HG03520 (cell line): Measurements from ENCODE around the gene GSDME.

Experiments used
- ATAC-seq: cut with Tn5 transposase; IDR thresholded peaks from one replicate; pipeline ENCODE4 v1.9.1; 2021; ENCODE audit warnings: mild to moderate bottlenecking, moderate library complexity; ENCODE audit not compliant: unreplicated experiment

The GSDME gene

DNA sequence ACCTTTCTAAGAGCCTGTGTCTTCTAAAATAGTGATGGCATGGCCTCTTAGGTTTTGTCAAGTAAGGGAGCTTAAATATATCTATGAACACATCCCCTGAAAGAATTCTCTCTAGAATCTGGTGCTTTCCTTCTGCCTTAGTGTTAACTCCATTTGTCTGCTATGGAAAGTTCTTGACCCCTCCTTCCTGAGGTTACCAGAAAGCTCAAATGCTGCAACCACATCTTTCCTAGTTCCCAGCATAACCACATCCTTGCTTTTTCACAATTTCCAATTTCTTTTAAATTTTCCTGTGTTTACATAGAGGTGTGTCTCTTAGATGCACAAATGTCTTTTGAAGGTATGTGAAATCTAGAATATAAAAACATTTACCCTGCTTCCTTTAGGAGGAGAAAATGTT lies 16.4 kb upstream of the GSDME start:
- no peak for ATAC-seq

DNA sequence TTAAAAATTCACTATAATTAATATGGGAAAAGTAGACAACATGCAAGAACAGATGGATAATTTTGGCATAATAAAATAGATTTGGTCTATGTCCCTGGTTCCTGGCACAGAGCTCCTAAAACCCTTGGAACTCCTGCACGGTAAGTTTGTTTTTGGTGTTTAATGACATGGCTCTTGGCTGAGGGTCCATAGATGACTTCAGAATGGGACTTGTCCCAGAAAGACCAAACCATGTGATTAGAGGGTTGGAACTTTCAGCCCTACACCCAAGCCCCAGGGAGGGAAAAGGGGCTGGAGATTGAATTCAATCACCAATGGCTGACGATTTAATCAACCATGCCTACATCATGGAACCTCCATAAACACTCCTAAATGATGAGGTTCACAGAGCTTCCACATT lies 12.6 kb upstream of the GSDME start:
- ATAC-seq: no peak

DNA sequence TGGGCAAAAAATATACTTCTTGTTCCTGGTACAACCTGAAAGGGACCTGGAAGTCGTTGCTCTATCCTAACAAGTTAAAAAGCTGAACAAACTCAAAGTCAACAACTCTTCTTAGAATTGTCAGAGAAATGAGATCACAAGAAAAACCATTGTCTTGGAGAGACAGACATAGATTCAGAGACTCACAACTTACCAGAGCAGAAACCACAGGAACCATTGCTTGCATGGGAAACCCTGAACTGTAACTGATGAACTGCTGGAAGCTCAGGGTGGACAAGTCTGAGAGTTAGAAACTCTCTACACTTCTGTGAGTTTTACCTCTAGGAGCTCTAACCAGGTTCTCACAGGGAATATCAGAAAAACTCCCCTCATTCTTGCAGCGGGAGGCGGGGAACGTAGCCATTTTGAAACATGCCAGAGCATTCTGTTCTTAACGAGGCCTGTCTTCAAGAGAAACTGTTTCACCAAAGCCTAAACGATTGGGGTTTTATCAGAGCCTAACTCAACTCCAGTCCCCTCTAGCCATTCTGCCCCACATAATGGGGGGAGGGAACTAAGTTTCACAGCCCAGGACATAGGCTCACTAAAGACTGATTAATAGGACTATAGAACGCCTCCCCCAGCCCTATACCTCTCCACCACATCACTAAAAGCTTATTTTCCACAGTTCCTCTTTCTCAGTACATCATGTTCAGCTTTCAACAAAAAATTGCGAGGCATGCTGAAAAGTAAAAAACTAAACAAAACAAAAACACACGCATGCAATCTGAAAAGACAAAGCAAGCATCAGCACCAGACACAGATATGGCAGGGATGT lies 12.0 kb upstream of the GSDME start:
- ATAC-seq: no peak

DNA sequence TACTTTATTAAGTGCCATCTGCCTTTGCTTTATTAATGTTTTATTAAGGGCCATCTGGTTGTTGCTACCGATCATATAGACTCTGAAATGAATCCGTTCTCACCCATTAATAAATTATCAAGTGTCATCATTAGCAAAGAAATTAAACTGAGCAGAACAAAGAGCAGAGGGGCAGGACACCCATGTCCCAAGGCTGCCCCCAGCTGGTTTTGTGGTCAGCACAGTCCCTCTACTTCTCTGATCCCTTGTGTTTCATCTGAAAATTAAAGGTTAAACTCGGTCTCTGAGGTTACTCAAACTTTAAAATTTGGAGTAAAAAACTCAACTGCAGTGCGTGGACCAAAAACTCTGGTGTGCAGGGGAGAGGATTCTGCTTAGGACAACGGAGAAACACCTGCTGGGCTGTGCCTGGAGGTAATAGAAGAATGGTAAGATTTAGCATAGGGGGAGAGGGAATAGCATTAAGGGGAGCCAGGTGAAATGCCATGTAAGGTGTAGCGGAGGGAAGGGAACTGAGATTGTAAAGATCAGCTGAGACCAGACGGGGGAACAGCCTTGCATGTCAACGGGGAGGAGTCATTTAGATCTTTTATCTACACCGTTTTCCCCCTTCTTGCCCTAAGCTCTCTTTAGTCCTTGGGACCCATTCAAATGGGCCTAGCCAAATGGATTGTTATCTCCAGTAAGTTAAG lies 10.8 kb upstream of the GSDME start:
- ATAC-seq: no peak

DNA sequence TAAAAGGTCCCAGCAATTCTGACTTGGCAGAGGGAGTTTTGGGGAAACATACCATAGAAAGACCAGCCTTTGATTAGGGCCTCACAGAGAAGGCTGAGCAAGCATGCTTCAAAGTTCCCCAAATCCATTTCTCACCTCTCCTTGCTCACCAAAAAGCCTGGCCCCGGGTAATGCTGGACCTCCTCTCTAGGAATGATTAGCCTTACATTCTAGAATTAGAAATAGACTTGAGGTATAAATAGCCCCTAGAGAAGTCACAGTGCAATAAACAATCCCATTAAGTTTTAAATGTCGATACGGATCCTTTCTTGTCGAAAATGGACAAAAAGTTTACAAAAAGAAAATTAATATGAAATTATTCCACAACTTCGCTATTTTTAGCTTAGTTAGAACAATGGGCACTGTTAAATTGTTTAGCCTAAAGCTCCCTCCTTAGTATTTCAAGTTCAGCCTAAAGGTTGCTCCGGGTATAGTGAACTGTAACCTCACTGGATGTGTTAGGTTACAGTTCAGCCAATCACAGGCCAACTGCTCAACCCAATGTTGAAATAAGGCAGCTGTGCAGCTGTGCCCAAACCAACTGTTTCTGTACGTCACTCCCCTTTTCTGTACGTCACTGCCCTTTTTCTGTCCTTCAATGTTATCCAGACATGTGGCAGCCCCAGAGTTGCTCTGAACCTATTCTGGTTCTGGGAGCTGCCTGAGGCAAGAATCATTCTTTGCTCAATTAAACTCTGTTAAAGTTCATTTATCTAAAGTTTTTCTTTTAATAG lies 7.9 kb upstream of the GSDME start:
- ATAC-seq: no peak

DNA sequence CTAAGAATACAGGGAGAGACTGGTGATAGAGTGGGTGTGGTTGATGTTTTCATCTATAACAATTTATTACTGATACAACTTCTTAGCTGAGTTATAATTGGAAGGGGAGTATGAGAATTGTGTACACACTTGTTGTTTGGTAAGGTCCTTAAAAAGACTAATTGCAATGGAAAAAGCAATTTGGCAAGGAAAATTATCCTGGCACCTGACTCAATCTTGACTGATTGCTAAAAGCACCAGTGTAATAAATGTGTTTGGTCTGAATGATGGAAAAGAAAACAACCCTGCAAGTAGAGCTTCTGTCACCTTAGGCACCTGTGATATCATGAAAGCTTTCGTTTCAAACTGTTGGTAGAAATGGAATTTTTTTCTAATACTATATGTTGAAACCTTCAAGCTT lies 6.7 kb upstream of the GSDME start:
- no peak for ATAC-seq

DNA sequence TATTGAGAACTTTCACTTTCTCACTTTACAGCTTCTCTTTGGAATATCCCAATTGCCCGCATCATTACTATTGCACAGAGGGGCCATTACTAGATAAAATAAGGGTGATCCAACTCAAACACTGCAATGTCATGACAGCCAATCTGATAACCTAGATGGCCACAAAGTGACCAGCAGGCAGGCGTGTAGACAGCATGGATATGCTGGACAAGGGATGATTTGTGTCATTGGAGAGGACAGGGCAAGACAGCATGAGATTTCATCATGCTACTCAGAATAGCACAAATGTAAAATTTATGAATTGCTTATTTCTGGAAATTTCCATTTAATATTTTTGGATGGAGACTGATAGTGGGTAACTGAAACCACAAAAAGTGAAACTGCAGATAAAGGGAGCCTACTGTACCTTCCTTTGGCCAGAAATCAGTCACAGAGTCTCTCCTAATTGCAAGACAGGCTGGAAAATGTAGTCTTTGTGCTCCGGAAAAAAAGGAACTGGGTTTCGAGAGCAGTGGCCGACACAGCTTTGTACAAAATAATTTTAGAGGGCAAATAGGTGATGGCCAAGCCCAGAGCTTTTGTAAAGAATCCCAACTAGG lies 6.1 kb upstream of the GSDME start:
- no peak for ATAC-seq

DNA sequence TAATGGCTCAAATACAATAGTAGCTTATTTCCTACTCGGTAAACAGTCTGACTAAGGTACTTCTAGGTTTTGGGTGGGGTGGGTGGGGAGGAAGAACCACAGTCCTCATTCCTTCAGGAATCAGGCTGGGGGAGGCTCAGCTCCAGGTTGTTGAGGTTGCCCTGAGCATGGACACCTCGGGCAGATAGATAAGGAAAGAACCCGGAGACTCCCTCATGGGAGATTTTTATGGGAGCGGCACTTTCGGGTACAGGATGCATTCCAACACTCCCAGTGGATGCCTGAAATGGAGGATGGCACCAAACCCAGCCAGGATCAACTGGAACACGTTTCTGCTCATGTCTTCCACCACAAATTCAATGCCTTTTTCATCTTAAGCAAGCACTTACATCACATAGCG lies 5.5 kb upstream of the GSDME start:
- no peak for ATAC-seq

DNA sequence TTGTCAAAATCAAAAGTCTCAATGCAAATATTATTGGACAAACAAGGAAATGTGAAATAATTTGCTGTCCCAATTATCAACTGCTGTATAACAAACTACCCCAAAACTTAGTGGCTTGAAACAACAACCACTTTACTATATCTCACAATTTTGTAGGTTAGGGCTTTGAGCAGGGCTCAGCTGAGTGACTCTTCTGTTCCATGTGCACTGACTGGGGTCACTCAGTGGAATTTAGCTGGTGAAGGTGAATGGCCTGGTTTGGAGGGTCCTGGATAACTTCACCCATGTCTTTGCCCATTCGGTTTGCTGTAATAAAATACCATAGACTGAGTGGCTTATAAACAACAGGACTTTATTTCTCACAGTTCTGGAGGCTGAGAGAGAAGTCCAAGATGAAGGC lies 3.7 kb upstream of the GSDME start:
- no peak for ATAC-seq

DNA sequence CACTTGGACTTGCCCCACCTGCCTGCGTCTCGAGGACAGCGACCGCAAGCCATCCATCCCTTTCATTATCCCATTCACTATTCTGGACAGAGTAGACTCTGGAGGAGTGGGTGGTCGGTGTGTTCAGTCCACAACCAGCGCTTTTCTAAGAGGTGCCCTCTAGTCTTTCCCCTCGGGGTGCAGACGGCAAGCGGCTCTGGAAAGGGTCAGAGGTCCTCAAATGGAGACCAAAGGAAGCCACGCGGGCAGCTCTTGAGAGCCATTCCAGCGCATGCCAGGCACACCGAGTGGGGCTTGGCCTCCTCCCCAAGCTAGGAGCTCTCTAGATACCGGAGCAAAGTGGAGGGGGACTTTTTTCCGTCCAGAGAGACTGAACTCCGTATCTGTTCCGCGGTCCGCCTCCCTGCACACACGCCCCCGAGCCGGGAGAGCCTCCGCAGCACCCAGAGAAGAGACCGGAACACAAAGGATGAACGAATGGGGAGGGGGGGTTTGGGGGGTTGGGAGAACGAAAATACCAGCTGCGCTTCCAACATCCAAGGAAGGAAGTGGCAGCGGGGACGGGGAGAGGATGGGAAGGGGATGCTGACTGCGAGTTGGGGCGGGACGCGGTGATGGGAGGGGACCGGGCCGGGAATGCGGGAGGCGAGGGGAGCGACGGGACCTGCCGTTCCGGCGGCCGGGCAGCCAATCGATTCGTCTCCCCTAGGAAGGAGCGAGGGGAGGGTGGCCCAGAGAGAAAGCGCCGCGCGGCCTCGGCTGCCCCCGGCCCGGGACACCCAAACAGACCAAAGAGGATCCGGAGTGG lies 515 bp downstream of the GSDME start:
- peak; percentile 6 for ATAC-seq

DNA sequence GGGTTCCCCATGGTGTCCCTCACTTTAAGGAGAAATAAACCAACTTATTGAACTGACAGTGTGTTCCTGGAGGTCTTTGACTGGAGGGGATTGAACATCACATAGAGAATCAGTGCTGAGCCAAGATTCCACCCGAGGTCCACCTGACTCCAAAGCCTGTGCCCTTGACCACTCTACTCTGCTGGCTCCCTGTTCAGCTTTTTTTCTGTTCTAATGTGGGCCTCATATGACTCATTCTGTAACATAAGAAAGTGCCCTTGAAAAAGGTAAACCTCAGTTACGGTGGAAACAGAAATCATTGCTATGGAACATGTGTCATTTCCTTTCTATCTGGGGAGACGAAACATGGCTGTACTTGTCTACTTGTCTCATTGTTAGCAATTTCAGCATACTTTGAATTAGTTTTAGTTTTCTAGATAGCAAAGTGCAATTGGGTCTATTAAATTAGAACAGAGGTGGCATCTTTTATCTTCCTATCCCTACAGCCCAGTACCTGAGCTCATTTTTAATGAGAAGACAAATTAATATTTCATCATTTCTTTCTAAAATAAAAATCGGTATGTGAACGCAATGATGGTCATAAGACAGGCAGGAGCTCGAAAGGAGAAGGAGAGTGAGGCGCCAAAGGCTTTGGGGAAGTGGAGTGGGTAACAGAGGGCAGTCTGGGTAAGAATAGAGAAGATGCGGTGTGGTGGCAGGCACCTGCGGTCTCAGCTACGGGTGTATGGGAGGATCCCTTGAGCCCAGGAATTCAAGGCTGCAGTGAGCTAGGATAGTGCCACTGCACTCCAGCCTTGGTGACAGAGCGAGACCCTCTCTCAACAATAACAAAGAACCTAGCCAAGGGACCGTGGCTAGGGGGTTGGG lies 1.5 kb downstream of the GSDME start:
- ATAC-seq: peak; percentile 65

DNA sequence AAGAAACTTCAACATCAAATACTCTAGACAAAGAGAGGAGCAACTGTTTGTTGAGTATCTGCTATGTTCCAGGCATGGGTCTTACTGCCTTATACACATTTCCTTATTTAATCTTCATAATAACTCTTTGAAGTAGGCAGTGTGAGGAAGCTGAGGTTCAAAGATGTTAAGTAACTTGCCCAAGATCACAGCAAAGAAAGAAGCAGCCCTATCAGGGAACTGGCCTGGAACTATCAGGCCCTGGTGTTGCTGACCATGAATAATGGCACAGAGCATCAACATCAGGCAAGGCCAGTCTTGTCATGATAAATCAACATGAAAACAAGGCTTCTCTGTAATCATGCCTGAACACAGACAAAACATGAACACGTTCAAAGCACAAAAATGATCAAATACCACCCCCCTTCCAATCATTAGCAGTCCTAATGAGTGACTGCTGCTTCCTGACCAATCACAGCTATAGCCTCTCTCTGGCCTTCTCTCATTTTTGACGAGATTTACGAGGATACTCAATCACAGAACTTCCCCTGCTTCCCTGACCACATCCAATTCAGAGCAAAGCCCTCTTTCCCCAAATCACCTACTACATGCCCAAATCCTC lies 2.3 kb downstream of the GSDME start:
- no peak for ATAC-seq

DNA sequence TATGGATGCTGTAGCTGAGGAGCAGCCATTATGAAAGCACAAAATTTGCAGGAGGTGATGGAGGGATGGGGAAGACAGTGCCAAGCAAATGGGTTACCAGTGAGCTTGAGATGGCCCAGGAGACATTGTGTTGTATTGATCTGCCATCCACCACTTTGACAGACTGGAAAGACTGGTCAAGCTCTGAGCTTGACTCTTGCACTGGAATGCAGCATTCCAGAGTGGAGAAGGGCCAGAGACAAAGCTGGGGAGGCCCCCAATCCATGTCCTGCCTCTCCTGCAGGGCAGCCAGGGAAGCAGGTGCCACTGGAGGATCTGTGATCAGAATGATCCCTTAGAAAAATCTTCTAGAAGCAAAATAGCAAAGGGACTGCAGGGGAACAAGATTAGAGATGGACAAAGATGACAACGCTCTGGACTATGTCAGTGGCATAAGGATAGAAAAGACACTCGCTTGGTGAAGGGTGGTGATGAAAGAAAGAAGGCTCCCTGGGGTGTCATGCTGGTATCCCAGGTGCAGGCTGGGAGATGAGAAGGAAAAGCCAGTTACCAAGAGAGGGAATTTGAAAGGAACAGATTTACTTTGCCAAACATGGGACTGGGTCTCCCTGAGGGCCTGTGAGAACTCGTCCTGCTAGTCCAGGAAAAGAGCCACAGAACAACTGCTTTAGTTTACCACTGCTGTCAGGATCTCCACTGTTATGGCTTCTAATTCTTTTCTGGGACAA lies 5.0 kb downstream of the GSDME start:
- ATAC-seq: no peak

DNA sequence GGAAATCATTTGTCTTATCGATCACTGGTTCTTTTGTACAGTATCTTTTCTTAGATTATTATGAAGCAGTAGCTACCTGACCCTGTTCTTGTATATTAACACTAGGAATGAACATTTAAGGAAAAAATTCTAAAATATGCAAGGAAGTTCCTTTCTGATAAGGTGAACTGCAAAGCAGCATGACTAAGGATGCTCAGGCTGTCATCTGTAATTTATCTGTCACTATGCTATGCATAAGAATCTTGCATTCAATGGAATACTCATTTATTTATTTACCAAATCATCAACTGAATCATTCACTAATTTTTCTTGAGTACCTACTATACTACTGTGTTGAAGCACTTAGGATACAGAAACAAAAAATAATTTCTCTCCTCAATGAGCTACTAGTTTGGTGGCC lies 5.8 kb downstream of the GSDME start:
- no peak for ATAC-seq

DNA sequence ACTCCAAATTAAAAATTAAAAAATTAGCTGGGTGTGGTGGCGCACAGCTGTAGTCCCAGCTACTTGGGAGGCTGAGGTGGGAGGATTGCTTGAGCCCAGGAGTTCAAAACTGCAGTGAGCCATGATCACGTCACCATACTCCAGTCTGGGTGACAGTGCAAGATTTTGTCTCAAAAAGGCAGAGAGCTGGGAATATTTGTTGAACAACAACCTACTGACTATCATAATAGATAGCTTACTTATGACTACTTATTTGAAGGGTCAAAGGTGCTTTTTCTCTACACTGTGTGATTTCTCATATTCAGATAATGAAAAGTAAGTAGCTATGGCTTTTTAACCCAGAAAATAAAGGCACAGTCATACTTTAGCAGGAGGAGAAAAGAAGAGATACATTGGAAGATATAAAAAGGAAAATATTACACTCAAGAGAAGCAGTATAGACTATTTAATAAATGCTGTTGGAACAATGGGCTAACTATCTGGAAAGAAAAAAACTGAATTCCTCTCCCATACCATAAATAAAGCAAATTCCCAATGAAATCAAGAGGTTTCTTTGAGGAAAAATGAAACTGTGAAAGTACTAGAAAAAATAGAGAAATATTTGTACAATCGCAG lies 6.7 kb downstream of the GSDME start:
- no peak for ATAC-seq

DNA sequence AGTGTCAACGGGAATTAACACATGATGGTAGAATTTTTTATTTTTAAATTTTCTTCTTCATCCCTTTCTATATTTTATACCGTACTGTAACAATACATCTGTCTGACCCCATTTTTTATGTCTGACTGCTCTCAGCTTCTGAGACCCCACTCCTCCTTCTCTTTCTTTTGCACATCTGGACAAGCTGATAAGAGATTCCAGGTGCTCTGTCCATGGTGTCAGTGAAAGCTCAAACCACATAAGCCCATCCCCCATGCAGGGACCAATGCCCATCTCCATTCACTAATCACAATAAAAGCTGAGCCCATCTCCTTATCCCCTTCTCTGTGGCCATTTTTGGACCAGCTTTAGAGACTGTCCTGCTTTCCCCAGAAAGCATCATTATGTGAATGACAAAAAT lies 8.7 kb downstream of the GSDME start:
- no peak for ATAC-seq

DNA sequence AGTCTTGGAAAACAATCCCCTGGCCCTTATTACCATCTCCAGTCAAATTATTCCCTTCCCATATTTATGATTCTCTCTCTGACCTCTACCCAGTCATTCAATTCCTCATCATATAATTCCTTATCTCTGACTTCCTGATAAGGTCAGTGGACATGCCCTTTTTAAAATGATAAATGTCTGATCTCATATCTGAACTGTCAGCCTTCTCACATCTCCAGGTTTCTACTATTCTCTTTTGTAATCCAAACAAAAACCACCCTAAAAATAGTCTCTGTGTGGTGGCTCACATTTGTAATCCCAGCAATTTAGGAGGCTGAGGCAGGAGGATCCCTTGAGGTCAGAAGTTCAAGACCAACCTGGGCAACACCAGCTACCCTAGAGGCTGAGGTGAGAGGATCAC lies 11.9 kb downstream of the GSDME start:
- ATAC-seq: no peak

DNA sequence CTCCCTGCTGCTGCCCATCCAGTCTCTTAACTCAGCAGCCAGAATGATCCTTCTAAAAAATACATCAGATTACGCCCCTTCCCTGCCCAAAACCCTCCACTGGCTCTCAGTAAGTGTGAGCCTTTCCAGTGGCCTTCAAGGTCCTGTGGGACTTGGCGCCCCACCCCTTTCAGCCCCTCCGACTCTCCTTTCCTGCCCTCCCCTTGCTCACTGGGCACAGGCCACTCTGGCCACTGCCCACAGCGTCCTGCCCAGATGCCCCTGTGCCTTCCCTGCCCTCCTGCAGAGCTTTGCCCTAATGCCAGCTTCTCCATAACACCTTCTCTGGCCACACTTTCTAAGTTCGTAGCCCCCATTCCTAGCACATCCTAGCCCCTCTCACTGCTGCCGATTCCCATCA lies 13.8 kb downstream of the GSDME start:
- no peak for ATAC-seq
